ENCODE results near the gene GRIA3. TPM values are rescaled to one million over a fixed set of nuclear protein-coding genes. Genes with fewer than 3 reads are reported as not detected.

GRIA3 gene
- total RNA-seq, 1 experiment from 2014 or later, result not detected

DNA sequence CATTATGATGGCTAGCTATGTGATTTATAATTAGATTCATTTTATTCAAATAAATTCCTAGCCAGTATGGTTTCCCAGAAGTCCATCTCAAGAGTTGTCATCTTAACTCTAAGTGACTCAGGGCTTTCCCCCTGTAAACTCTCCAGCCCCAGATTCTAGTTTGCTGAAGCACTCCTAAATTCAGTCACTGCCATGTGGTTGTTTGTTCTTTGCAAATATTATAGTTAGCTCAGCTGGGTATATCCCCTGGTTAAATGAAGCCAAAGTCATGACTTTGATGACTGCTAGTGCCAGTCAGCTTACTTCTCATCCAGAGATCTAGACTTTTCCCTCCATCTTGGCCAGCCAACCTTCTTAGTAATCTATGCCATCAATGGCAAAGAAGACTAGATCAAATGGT is 126.0 kb downstream of the GRIA3 start (continued):
- TF ChIP-seq ZBTB33 (IDR thresholded peaks at IDR 0.05; ENCODE audit: extremely low read depth, insufficient replicate concordance, low read length), result no peak

GRCh38 chrX:123311486-123311885 is 127.4 kb downstream of the GRIA3 start:
- no peak for ATAC-seq
- H3K79me2 ChIP-seq (ENCODE audit: insufficient read depth, low read length), result no peaks in the 10 kb centered on the region
- BruUV-seq (replicated peaks), result no TSS peak
- RAD21 ChIA-PET (ENCODE audit: low non-redundant PET in 1 of 2, low total read pairs in 2 of 2, uncharacterized antibody in 2 of 2, unreplicated experiment in 2 of 2), result no interaction called here
- H3K27me3 ChIP-seq (ENCODE audit: insufficient read depth, low read length), result no peaks in the 10 kb centered on the region
- H3K4me1 ChIP-seq (ENCODE audit: control insufficient read depth in 1 of 2, insufficient read depth in 2 of 2, low read length in 2 of 2), result no peaks in the 10 kb centered on the region
- CTCF ChIA-PET, result no interaction called here
- no peak for DNase-seq (ENCODE audit: low read depth, low spot score)
- H3K4me2 ChIP-seq (ENCODE audit: low read length), result no peak overlapping the region
- H3K9ac ChIP-seq (ENCODE audit: low read length), result no peak overlapping the region
- POLR2A ChIA-PET, result no interaction called here
- intact Hi-C loops (cut with micrococcal nuclease), result no loop called here
- no peak for TF ChIP-seq REST (IDR thresholded peaks at IDR 0.05; ENCODE audit: low read depth)
- H3K36me3 ChIP-seq (ENCODE audit: control insufficient read depth in 1 of 2, insufficient read depth in 2 of 2, low read length in 2 of 2), result no peaks in the 10 kb centered on the region
- no peak overlapping the region for H2AFZ ChIP-seq (ENCODE audit: low read depth, low read length, poor library complexity, severe bottlenecking)
- no peaks in the 10 kb centered on the region for H3K9me3 ChIP-seq (ENCODE audit: control insufficient read depth in 1 of 2, insufficient read depth in 1 of 2, low read depth in 1 of 2, low read length in 2 of 2)
- H3K9me2 ChIP-seq (ENCODE audit: insufficient read depth), result no peaks in the 10 kb centered on the region
- H3K4me3 ChIP-seq (replicated peaks in 1 of 2; ENCODE audit: low read depth in 1 of 2, low read length in 2 of 2), result no peak overlapping the region
- no peaks in the 10 kb centered on the region for H4K20me1 ChIP-seq (ENCODE audit: insufficient read depth)
- no peak overlapping the region for H3K27ac ChIP-seq (ENCODE audit: low read depth, low read length)
